Stimulated activated CD4-positive, alpha-beta T cell treated with anti-CD3 and anti-CD28 coated beads, Interleukin-2, amount 100 ng/mL, for 4 hours (primary cell): Measurements from ENCODE around the gene INPP5K.
"Not testable (repeated sequence)": the region's sequence is repeated elsewhere in the genome, so short reads cannot be mapped to it uniquely, and the experiment has no call there.

Experiments
- DNase-seq: peaks from one replicate; pipeline ENCODE4 v3.0.0-alpha.2; 2020; ENCODE audit warnings: low read depth

INPP5K gene

DNA sequence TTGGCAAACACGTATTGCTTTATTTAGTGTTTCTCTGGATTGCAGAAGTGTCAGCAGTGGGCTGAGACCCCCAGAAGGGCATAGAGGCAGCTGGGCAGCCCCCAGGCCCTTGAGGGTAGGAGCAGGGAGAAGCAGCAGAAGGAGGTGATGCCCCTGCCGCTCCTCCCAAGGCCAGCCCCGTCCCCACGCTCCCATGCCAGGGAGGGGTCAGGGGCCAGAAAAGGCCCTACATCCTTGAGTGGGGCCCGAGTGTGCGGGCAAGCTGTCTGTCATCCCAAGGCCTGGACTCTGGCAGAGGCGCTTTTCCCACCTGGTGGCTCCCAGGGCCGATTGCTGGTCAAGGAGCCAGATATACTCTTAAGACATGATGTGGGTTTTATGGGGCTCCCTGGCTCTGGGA lies 52.2 kb downstream of the INPP5K start:
- no peak for DNase-seq

DNA sequence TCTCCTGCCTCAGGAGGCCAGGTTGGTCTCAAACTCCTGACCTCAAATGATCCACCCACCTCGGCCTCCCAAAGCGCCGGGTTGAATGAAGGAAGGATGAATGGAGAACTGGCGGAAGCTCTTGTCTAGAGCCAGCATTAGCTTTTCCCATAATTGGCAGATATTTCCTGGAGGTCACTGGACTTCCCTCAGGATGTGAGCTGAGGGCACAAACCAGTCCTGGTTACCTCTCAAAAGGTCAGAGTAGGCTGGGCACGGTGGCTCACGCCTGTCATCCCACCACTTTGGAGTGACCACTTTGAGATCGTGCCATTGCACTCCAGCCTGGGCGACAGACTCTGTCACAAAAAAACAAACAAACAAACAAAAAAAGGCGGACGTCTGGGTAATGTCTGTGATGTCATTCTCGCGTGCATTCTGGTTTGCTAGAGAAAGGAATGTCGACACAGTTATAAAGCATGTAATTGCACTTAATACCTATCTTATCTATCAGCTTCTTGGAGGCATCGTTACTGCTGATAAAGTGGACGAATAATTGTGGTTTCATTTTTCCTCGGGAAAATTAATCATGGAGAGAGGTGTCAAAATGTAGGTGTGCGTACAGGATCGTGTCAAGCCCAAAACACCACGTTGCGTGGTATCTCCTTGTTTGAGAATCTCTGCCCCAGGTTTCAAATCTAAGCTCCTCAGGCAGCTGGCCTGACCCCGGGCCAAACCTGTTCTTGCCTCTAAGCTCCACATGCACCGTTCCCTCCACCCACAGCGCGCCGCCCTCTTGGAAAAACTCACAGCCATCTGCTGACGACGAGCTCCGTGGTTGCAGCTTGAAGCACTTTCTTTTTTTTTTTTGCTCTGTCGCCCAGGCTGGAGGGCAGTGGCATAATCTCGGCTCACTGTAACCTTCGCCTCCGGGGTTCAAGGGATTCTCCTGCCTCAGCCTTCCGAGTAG lies 54.0 kb downstream of the INPP5K start:
- no peak for DNase-seq

DNA sequence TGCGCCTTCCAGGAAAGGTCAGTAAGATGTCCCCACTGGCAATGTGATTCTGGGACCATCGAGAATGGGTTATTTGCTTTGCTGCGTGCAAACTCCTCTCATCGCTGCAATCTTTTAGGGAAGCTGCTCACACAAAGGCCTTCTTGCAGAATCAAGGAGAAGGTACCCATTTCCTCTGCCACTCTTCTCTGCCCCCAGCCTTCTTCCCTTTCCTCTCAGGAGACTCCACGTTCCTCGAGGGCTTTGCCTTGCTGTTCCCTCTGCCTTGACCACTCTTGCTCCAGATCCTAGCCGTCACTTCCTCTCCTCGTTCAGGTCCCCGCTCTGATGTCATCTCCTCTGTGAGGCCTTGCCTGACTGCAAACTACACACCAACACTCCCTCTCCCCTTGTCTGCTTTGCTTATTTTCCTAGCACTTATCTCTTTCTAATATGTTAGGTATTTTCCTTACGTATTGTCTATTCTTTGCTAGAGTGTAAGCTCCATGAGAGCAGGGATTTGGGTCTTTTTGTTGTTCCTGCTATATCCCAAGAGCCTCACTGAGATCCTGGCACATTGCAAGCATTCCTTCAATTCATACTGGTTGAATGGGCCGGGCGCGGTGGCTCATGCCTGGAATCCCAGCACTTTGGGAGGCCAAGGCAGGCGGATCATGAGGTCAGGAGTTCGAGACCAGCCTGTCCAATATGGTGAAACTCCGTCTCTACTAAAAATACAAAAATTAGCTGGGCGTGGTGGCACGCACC lies 55.0 kb downstream of the INPP5K start:
- DNase-seq = no peak

DNA sequence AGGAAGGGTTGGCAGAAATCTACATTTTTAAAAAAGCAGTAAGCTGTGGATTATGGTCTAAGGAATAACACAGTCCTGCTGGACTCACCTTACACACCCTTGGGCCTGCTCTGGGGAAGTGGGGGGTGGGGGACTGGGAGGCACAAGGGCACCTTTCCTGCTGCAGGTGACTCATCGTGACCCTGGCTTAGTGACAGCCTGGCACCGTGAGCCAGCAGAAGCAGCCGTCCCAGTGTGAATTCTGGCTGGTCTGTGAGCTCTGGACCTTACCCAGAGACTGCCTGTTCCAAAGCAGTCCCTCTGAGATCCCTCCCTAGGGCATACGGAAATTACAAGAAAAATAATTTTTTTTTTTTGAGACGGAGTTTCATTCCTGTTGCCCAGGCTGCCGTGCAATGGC lies 56.2 kb downstream of the INPP5K start:
- no peak for DNase-seq

DNA sequence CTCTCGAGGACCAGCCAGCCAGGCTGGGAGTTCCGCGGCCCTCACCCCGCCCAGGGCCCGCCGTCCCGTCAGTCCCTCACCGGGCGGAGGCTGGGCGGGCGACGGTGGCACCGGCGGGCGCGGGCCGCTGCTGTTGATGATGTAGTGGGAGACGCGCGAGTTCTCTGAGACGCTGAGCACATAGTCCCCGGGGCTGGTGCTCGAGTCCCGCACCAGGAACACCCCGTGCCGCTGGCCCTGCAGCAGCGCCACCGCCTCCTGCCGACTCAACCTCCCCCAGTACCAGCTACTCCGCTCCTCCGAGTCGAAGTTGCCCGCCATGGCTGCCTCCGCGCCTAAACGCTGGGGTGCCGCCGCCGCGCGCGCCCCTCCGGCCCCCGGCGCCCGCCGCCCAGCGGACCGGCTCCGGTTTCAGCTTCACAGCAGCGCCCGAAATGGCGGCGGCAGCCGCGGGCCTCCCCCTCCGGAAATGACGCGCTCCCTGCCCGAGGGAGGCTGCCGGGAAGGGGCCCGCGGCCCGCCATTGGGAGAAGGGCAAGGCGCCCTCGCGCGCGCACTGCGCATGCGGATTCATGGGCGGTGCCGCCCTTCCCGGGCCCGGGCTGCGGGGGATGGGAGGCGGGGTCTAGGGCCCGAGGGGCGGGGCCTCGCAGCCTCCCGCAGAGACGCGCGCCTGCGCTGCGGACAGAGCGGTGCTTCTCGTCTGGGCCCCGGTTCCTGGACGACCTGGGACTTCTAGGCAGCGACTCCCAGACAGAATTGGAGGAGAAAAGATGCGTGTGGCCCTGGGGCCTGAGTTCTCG lies 60.4 kb downstream of the INPP5K start, which contains the start of gene CRK:
Gene CRK (minus strand): TSS at position 436 of the 803 bp plus-strand sequence. CDS start 115 bp downstream, at position 321.
- peak; percentile 98 for DNase-seq

DNA sequence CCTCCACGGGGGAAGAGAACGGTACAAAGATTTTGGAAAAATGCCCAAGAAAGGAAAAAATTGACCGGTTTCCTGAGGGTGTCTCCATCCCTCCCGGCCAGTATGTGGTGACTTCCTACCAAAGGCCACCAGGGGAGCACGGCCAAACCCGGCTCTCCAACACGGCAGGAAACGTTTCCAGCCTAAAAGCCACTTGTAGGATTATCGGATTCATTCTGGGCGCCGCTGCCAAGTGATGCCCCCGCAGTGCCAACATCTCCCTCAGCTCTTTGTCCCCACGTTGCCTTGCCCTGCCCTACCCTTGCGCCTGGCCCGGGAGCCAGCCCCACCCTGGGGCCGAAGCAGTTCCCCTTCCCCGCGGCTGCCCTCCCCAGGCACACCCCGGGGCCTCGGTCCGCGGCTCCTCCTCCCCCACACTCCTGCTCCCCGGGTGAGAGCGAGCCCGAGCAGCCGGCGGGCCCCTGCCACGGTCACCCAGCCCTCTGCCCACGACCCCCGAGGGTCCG lies 61.1 kb downstream of the INPP5K start:
- DNase-seq = no peak

DNA sequence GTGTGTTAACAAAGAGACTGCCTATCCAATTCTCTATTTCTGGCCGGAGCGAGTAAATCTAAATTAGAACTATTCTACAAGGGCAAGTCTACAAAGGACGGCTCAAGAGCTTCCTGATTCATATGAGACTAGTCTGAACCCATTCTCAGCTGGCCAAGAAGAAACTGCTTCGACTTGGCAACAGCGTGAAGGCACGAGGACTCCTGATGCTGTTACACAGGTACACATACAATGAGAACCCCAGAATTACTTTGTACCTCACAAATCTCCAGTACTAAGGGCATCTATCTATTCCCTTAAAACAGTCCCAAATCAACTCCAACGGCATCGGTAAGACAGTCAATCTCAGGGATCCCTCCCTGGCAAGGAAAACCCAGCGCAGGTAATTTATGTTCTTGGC lies 61.9 kb downstream of the INPP5K start:
- no peak for DNase-seq

DNA sequence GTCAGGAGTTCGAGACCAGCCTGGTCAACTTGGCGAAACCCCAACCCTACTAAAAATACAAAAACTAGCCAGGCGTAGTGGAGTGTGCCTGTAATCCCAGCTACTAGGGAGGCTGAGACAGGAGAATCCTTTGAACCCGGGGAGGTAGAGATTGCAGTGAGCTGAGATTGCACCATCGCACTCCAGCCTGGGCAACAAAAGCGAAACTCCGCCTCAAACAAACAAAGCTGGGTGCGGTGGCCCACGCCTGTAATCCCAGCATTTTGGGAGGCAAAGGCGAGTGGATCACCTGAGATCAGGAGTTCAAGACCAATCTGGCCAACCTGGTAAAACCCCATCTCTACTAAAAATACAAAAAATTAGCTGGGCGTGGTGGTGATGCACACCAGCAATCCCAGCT lies 62.7 kb downstream of the INPP5K start:
- not testable (repeated sequence) for DNase-seq

DNA sequence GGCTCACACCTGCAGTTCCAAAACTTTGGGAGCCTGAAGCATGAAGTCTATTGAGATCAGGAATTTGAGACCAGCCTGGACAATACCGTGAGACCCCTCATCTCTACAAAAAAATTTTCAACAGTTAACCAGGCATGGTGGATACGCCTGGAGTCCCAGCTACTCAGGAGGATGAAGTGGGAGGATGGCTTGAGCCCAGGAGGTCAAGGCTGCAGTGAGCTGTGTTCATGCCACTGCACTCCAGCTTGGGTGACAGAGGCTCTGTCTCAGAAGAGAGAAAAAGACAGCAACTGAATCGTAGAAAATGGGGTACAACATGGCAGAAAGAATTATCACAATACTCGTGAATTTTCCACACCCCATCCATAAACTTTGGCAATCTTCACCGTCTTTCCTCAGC lies 63.6 kb downstream of the INPP5K start:
- DNase-seq = no peak

DNA sequence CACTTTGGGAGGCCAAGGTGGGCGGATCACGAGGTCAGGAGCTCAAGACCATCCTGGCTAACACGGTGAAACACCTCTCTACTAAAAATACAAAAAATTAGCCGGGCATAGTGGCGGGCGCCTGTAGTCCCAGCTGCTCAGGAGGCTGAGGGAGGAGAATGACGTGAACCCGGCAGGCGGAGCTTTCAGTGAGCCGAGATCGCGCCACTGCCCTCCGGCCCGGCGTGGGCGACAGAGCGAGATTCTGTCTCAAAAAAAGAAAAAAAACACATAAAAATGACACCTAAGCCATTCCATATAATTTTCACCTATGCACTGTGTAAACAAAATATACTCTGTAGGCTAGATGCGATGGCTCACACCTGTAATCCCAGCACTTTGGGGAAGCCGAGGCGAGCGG lies 66.2 kb downstream of the INPP5K start:
- not testable (repeated sequence) for DNase-seq

DNA sequence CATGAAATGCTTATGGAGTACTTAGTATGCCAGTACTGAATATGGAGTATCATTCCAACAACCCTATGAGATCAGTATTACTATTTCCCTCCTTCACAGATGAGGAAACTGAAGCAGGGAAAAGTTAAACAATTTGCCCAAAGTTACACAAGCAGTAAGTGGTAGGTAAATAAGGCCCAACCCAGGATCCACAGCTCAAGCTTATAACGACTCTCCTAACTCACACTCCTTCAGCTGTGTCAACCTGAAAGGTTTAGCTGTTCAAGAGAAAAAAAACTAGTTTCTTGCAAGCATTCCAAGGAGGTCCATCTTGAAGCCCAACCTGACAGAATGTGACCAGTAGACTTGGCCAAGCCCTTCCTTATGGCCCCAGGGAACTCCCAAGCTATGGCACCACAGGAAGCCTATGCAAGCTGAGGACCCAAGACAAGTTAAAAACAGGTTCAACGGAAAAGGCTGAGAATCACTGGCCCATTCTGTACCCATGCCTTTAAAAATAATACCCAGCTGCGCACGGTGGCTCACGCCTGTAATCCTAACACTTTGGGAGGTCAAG lies 66.9 kb downstream of the INPP5K start:
- DNase-seq = no peak

DNA sequence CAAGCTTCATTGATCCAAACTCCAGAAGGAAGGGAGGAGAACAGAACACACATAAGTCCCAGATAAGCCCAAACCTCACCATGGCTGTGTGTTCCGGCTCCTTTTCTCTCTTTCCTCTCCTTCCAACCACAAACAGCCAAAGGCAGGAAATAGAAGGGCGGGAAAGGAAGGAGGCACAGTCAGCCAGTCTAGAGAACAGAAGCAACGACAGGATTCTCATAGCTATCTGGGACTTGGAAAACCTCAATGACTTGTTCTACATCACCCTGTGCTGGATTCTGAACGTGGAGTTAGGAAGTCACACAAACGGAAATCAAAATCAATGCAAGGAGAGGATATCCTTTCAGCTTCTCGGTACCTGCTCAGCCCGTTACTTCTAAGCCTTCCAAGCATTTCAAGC lies 69.4 kb downstream of the INPP5K start:
- no peak for DNase-seq

DNA sequence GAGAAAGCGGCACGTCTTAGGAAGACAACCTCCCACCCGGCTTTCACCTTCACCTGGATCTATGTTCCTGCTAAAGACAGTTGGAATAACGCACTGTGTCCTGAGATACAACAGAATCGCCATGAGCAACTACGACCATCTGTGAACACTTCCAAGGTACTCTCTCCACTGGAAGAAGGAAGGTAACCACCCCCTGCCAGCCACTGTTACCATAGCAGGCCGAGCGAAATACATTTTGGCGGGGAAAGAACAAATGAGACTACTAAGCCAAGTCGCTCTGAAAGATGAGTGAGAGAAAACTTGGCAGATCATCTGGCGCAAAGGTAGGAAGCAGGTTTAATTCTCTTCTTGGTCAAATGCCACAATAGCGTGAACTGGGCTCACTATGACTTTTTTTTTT lies 70.2 kb downstream of the INPP5K start:
- DNase-seq = no peak

DNA sequence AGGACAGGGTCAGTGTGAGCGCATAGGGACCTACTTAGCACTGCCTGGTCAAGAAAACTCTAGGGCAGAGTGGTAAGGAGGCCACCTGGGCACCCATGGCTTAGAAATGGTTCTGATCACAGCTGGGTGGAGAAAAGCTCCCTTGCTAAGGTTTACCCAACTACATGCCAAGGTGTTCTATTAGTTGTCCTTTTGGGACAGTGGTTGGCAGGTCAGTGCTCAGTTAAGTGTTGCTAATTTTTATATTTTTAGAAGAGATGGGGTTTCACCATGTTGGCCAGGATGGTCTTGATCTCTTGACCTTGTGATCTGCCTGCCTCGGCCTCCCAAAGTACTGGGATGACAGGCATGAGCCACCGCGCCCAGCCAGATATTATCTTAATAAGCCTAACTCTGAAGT lies 70.7 kb downstream of the INPP5K start:
- DNase-seq = not testable (repeated sequence)
